Kidney (tissue), 14 donors: ENCODE data around the gene LRRC75A. TPM values are rescaled to one million over a fixed set of nuclear protein-coding genes. Genes with fewer than 3 reads are reported as not detected.
A peak's percentile ranks its signal among the peaks of the same experiment; 100 is the strongest.

ENCODE experiments used
- DNase-seq, 5 donors: peaks; one replicate each; pipeline ENCODE4 v3.0.0-alpha.2; 2013 to 2020
- FAIRE-seq: peaks from 2 replicates; lab custom pipeline; 2012; peaks lifted over from hg19 to GRCh38; lab: Jason Lieb, UNC
- H3K27ac ChIP-seq, 2 donors: one replicate each; pipeline ENCODE4 v1.7.0; 2013; ENCODE audit warnings: low read depth in 2 of 2, low read length in 2 of 2, inconsistent platforms in 1 of 2
- H3K27me3 ChIP-seq: one replicate; pipeline ENCODE4 v1.7.1; 2013; ENCODE audit warnings: low read length, inconsistent platforms; ENCODE audit not compliant: control insufficient read depth, insufficient read depth
- H3K36me3 ChIP-seq, 3 donors: one replicate each; pipeline versions ENCODE4 v1.7.0 to v1.7.1; 2013; ENCODE audit warnings: low read length in 3 of 3, control low read depth in 1 of 3, inconsistent platforms in 1 of 3; ENCODE audit not compliant: insufficient read depth in 3 of 3, control insufficient read depth in 2 of 3
- H3K4me1 ChIP-seq, 3 donors: one replicate each; pipeline versions ENCODE4 v1.7.0 to v1.7.1; 2013; ENCODE audit warnings: low read length in 3 of 3, inconsistent platforms in 1 of 3, low read depth in 1 of 3; ENCODE audit not compliant: control insufficient read depth in 2 of 3, insufficient read depth in 2 of 3
- H3K4me3 ChIP-seq, 3 donors: one replicate each; pipeline versions ENCODE4 v1.7.0 to v1.8.1; 2013; ENCODE audit warnings: low read length in 3 of 3, control low read depth in 1 of 3, inconsistent platforms in 1 of 3
- H3K9ac ChIP-seq, 3 donors: one replicate each; pipeline versions ENCODE4 v1.7.0 to v1.7.1; 2013; ENCODE audit warnings: low read length in 3 of 3, control low read depth in 1 of 3, inconsistent platforms in 1 of 3
- H3K9me3 ChIP-seq, 3 donors: one replicate each; pipeline versions ENCODE4 v1.7.0 to v1.7.1; 2013; ENCODE audit warnings: low read length in 3 of 3, control low read depth in 1 of 3, inconsistent platforms in 1 of 3; ENCODE audit not compliant: control insufficient read depth in 2 of 3, insufficient read depth in 1 of 3
- intact Hi-C: fragments of 100-400 bp; cut with DNase I; formaldehyde crosslinking; loops from one replicate; pipeline ENCODE4 v1.11.1; 2022
- polyA plus RNA-seq: library from polyadenylated mRNA; stranded (reverse); fragments of 350-450 nt; fragmentation: Illumina TruSeq; extraction: RNeasy Lipid Tissue Mini Kit (QIAGEN cat#74804); gene quantifications from one replicate; pipeline ENCODE4 v1.2.3, GENCODE V29; 2014; ENCODE audit warnings: low read depth, low replicate concordance; ENCODE audit not compliant: insufficient read depth
- total RNA-seq: library from RNA; stranded (reverse); fragmentation: NEBNext Ultra II Directional; extraction: Animal tissue kit (Norgen Biotek cat#: 25700); gene quantifications from one replicate; pipeline ENCODE4 v1.2.1, GENCODE V29; 2021
- TF ChIP-seq, protein P1 (sequence below): IDR thresholded peaks from 3 replicates; pipeline ENCODE4 v1.5.1; 2012; ENCODE audit warnings: mild to moderate bottlenecking, moderate library complexity, borderline replicate concordance; ENCODE audit not compliant: insufficient read depth; ENCODE audit errors: extremely low read depth
- donor health status: control.
- donor health status: control.
- donor health status: control.
- donor health status: control.
- donor health status: control.
- donor health status: DM: yes; HTN: yes; CAD: no.
- donor health status: Normal renal cell carcinoma (clear cell type).

LRRC75A gene
- total and polyA plus RNA-seq, 2 donors from 2014 or later: 2.5 to 2.6 TPM

DNA sequence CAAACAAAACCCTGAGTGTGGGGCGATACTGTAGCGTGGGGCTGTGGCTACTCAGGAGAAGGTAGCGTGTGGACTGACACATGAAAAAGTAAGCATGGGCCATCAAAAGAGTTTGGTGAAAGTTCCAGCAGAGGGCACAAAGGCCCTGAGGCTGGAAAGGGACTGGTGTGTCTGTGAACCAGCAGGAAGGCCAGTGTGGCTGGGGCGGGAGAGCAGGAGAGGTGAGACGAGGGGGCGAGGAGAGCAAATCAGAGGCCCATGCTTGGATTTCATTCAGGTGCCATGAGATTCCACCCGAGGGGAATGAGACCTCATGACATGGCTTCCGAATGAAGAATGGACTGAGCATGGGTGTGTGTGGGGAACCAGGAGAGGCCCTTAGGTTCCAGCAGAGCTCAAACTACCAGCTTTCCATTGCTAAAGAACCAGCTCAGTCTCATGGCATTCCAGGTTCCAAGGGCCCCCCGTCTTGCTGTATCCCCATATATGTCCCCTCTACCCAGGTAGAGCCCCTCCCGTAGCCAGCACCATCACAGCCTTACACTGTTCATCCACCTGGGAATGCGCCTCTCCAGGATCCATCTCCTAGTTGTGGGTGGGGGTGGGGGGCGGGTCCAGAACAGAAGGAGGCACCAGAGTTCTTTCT is 45.5 kb downstream of the LRRC75A start:
- no peaks in the 10 kb centered on the region for H3K27me3 ChIP-seq
- H3K9ac ChIP-seq: no peak overlapping the region
- no peaks in the 10 kb centered on the region for H3K9me3 ChIP-seq
- peaks cover 2 to 21% (median 10%) of the 10 kb centered on the region in 3 donors for H3K36me3 ChIP-seq
- FAIRE-seq (no peak), DNase-seq (peak in 1 of 5 donors; percentile 23)
- H3K27ac ChIP-seq: peak overlapping the region in 1 of 2 donors; percentile 34
- intact Hi-C loops: no loop called here
- H3K4me1 ChIP-seq: peaks cover 0 to 14% (median 0%) of the 10 kb centered on the region in 3 donors
- TF ChIP-seq, protein P1, sequence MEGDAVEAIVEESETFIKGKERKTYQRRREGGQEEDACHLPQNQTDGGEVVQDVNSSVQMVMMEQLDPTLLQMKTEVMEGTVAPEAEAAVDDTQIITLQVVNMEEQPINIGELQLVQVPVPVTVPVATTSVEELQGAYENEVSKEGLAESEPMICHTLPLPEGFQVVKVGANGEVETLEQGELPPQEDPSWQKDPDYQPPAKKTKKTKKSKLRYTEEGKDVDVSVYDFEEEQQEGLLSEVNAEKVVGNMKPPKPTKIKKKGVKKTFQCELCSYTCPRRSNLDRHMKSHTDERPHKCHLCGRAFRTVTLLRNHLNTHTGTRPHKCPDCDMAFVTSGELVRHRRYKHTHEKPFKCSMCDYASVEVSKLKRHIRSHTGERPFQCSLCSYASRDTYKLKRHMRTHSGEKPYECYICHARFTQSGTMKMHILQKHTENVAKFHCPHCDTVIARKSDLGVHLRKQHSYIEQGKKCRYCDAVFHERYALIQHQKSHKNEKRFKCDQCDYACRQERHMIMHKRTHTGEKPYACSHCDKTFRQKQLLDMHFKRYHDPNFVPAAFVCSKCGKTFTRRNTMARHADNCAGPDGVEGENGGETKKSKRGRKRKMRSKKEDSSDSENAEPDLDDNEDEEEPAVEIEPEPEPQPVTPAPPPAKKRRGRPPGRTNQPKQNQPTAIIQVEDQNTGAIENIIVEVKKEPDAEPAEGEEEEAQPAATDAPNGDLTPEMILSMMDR: no peak
- H3K4me3 ChIP-seq: no peak overlapping the region

DNA sequence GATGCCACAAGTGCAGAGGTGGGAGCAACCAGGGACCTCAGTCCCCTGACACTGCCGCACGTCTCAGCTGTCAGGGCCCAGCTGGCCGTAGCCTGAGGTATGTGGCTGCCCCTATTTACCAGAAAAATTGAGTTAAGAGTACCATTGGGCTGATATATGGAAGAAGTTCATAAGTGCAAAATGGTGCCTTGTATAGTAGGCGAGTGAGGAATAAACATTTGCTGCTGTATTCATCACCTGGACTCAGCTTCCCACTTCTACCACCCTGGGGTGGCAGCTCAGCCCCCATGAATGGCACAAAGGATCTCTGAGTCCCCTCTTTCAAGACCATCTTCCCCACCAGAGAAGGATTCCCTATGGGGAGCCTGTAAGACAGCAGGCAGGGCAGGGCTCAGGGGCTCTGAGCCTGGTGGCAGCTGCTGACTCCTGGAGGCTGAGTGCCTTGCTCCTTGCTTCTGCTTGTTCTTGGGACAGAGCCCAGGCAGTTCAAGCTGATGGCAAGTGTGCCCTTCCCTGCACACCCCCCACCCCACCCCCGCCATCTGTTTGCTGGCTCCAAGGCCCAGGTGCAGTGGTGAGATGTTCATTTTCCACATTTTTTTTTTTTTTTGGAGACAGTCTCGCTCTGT is 47.6 kb downstream of the LRRC75A start:
- intact Hi-C loops: no loop called here
- no peak overlapping the region for H3K9ac ChIP-seq
- no peak overlapping the region for H3K27ac ChIP-seq
- no peak overlapping the region for H3K4me3 ChIP-seq
- TF ChIP-seq, protein P1: no peak
- peaks cover 3 to 24% (median 8%) of the 10 kb centered on the region in 3 donors for H3K4me1 ChIP-seq
- no peaks in the 10 kb centered on the region for H3K27me3 ChIP-seq
- FAIRE-seq (no peak), DNase-seq (no peak)
- peaks cover 5 to 25% (median 15%) of the 10 kb centered on the region in 3 donors for H3K36me3 ChIP-seq
- H3K9me3 ChIP-seq: no peaks in the 10 kb centered on the region

DNA sequence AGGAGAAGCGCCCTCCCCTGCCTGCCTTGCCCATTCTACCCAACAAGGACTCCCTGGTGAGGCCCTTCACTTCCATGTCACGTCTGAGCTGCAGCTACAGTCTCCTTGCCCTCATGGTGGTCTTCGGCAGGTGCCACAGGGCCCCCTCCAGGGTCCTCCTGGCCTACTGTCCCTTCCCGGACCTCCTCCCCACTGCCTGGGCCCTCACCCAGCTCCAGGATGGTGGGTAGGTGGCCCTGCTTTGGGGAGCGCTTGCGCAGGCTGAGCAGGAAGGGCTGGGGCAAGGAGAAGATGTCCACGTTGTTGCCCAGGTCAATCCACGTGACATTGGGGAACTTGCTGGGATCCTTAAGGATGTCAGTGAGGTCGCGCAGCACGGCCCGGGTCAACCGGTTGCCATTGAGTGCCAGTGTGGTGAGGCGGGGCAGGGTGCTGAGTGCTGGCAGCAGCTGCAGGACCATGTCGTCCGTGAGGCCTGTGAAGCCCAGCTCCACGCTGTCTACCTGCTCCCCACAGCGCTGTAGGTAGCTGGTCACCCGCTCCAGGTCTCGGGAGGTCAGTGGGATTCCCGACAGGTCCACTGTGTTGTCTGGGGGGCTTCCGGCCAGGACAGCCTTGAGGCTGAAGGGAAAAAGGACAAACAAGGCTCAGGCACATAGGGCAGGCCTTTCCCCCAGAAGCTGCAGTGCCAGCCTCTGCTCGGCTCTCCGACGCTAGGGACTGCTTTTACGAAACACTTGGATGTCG is 48.3 kb downstream of the LRRC75A start:
- no peak overlapping the region for H3K4me3 ChIP-seq
- DNase-seq (peak in 1 of 5 donors; percentile 36), FAIRE-seq (no peak)
- H3K9ac ChIP-seq: no peak overlapping the region
- H3K27me3 ChIP-seq: no peaks in the 10 kb centered on the region
- peaks cover 5 to 25% (median 15%) of the 10 kb centered on the region in 3 donors for H3K36me3 ChIP-seq
- H3K4me1 ChIP-seq: peaks cover 3 to 24% (median 8%) of the 10 kb centered on the region in 3 donors
- H3K27ac ChIP-seq: no peak overlapping the region
- TF ChIP-seq, protein P1: no peak
- intact Hi-C loops: no loop called here
- no peaks in the 10 kb centered on the region for H3K9me3 ChIP-seq
